GM21526 (cell line): ENCODE results near the gene PPP1R3D.

Experiments
- ATAC-seq: cut with Tn5 transposase; IDR thresholded peaks from one replicate; pipeline ENCODE4 v1.9.1; 2021; ENCODE audit warnings: moderate library complexity; ENCODE audit not compliant: unreplicated experiment, low FRiP score

PPP1R3D gene

GRCh38 chr20:59948828-59949720, 9.0 kb upstream of the PPP1R3D start:
- ATAC-seq, result peak; percentile 63

- ATAC-seq, result no peak
These were observed 8.1 kb upstream of the PPP1R3D start for GRCh38 chr20:59948212-59948611.

GRCh38 chr20:59947376-59947775, 7.3 kb upstream of the PPP1R3D start:
- ATAC-seq, result no peak

GRCh38 chr20:59945731-59946130, 5.6 kb upstream of the PPP1R3D start:
- ATAC-seq, result no peak

- ATAC-seq, result no peak
These were observed 5.1 kb upstream of the PPP1R3D start for GRCh38 chr20:59945175-59945574.

- no peak for ATAC-seq
These were observed 4.6 kb upstream of the PPP1R3D start for GRCh38 chr20:59944726-59945125.

- ATAC-seq, result no peak
These were observed 2.1 kb upstream of the PPP1R3D start for GRCh38 chr20:59942245-59942644.

- no peak for ATAC-seq
These were observed 820 bp upstream of the PPP1R3D start for GRCh38 chr20:59940956-59941294.

- peak; percentile 37 for ATAC-seq
These were observed 301 bp downstream of the PPP1R3D start for GRCh38 chr20:59939879-59940128.

- ATAC-seq, result no peak
These were observed 840 bp downstream of the PPP1R3D start for GRCh38 chr20:59939052-59939878.

GRCh38 chr20:59938696-59939051, 1.4 kb downstream of the PPP1R3D start:
- ATAC-seq, result no peak

- no peak for ATAC-seq
These were observed 1.9 kb downstream of the PPP1R3D start for GRCh38 chr20:59938221-59938620.

GRCh38 chr20:59937150-59937549, 3.0 kb downstream of the PPP1R3D start:
- ATAC-seq, result no peak

GRCh38 chr20:59936409-59936808, 3.7 kb downstream of the PPP1R3D start:
- ATAC-seq, result no peak

GRCh38 chr20:59935457-59936185, 4.5 kb downstream of the PPP1R3D start:
- ATAC-seq, result no peak

- ATAC-seq, result peak; percentile 87
These were observed 6.1 kb downstream of the PPP1R3D start for GRCh38 chr20:59933849-59934585.

- ATAC-seq, result no peak
These were observed 6.7 kb downstream of the PPP1R3D start, which contains the start of gene SYCP2 for GRCh38 chr20:59933296-59933848. TSS of gene SYCP2 (minus strand) at chr20:59933637. CDS start at chr20:59922413, 11,224 bp downstream.

- ATAC-seq, result no peak
These were observed 7.3 kb downstream of the PPP1R3D start for GRCh38 chr20:59932616-59933295.

- no peak for ATAC-seq
These were observed 8.4 kb downstream of the PPP1R3D start for GRCh38 chr20:59931511-59932312.
